ENCODE measurements around the gene RBBP9. TPM values are rescaled to one million over a fixed set of nuclear protein-coding genes. Genes with fewer than 3 reads are reported as not detected.

RBBP9 gene
- total RNA-seq (2014; rRNA removed; shearing (Covaris generic)) = 29.9 and 32.1 TPM in 2 replicates
- polyA plus RNA-seq (2016; fragmentation: Nextera tagmentation; extraction: Ambion mirVana) = 11.3 and 11.6 TPM in 2 replicates

DNA sequence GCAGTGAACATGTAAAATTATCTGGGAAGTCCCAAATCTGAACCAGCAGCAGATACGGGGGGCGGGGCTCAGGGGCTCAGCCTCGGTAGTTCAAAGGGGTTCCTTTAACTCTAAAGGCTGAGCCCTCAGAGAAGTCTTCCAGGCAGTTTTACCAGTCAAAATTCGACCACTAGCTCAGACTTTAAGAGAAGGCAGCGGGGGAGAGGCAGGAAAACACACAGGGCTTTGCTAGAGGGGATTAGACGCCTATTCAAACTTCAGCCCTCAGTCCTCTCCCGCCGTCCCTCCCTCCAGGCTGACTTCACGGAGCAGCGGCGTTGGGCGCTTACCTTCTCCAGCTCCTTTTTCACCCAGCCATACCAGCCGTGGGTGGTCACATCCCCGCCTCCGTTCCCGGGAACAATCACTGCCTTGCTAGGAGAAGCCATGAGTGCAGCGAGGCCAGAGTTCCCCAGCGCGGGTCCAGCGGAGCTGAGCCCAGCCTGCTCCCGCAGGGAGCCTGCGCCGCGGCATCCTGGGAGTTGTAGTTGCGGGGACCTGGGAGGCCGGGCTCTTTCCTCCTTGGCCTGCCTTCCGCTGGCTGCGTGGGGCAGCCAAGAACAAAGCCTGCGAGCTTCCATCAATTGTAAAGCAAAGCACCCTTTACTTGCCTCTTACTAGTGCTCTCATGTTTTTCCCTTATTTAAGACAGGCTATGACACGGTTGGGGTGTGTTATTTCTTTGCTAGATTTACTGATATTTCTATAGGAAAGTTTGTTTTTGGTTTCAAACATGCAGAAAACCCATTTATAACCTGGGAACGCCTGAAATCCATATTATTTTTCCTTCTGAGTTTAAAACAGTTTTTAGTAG lies at the start of gene RBBP9:
Gene RBBP9 (minus strand): TSS at position 486 of the 853 bp plus-strand sequence. CDS start 58 bp downstream, at position 428.
- 0 out of 2 replicates have a peak, but pooled peaks cover 10% of the 10 kb centered on the region for H3K4me1 ChIP-seq (ENCODE audit: insufficient read depth)
- H3K9me3 ChIP-seq (ENCODE audit: low read depth) = no peaks in the 10 kb centered on the region
- H3K27ac ChIP-seq = peak within 1 kb of the TSS; percentile 14
- no peaks in the 10 kb centered on the region for H4K20me1 ChIP-seq (ENCODE audit: insufficient read depth)
- H3K9me2 ChIP-seq (ENCODE audit: insufficient read depth) = no peaks in the 10 kb centered on the region
- peak; percentile 94 for DNase-seq
- no peaks in the 10 kb centered on the region for H3K36me3 ChIP-seq (ENCODE audit: low read depth)
- peaks cover 13% of the 10 kb centered on the region for H3K79me2 ChIP-seq (ENCODE audit: insufficient read depth)
- in situ Hi-C loops (cut with MboI) = no loop called here
- H3K4me3 ChIP-seq = peak within 1 kb of the TSS; percentile 99
- no peaks in the 10 kb centered on the region for H3F3A ChIP-seq (ENCODE audit: insufficient read depth)
- peak within 1 kb of the TSS; percentile 96 for H3K4me2 ChIP-seq (ENCODE audit: unreplicated experiment)
- H3K27me3 ChIP-seq (replicated peaks; ENCODE audit: insufficient read depth) = no peaks in the 10 kb centered on the region
- 3 to 4% methylated on average over 31 of the region's 31 CpGs for WGBS, 2 experiments (ENCODE audit: low coverage in 1 of 2, low lambda C conversion rate in 2 of 2, missing lambda C conversion rate in 2 of 2)
- peak within 1 kb of the TSS; percentile 81 for H3K9ac ChIP-seq
- TF ChIP-seq EZH2phosphoT487 (IDR thresholded peaks at IDR 0.05; ENCODE audit: insufficient read depth, low read depth) (no peak), EZH2 (IDR thresholded peaks at IDR 0.05; ENCODE audit: insufficient read depth, poor library complexity, severe bottlenecking) (no peak)
- H2AFZ ChIP-seq = peak within 1 kb of the TSS; percentile 99

DNA sequence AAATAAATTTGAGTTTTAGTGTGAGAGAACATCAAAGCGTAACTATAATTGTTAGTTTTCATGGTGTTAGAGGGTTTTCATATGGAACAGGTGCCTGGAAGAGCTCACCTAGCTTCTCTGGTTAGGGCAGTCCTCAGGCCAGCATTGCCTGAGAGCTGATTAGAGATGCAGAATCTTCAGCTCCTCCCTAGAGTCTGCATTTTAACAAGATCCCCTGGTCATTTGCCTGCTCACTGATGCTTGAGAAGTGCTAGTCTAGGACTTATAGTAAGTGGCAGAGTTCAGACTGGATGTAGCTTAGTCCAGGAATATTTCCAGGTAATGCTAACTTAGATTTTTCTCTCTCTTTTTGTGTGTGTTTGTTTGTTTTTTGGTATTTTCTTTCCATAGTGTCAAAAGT lies 48.5 kb upstream of the RBBP9 start:
- Histone ChIP-seq H3K27ac (no peak overlapping the region), H3K9ac (no peak overlapping the region), H3K4me1 (ENCODE audit: insufficient read depth) (peaks cover 20% of the 10 kb centered on the region), H4K20me1 (ENCODE audit: insufficient read depth) (no peaks in the 10 kb centered on the region), H3K27me3 (replicated peaks; ENCODE audit: insufficient read depth) (no peaks in the 10 kb centered on the region), H3K9me3 (ENCODE audit: low read depth) (no peaks in the 10 kb centered on the region), H3K4me2 (ENCODE audit: unreplicated experiment) (no peak overlapping the region), H3F3A (ENCODE audit: insufficient read depth) (peaks cover 27% of the 10 kb centered on the region), H3K79me2 (ENCODE audit: insufficient read depth) (no peaks in the 10 kb centered on the region), H3K9me2 (ENCODE audit: insufficient read depth) (no peaks in the 10 kb centered on the region), H3K36me3 (ENCODE audit: low read depth) (peaks cover 24% of the 10 kb centered on the region), H2AFZ (no peak overlapping the region), H3K4me3 (no peak overlapping the region)
- TF ChIP-seq EZH2 (IDR thresholded peaks at IDR 0.05; ENCODE audit: insufficient read depth, poor library complexity, severe bottlenecking) = no peak
- TF ChIP-seq EZH2phosphoT487 (IDR thresholded peaks at IDR 0.05; ENCODE audit: insufficient read depth, low read depth) = no peak
- in situ Hi-C loops (cut with MboI) = no loop called here
- DNase-seq = no peak
- 98 to 100% methylated on average over 1 of the region's 1 CpG for WGBS, 2 experiments (ENCODE audit: low coverage in 1 of 2, low lambda C conversion rate in 2 of 2, missing lambda C conversion rate in 2 of 2)

DNA sequence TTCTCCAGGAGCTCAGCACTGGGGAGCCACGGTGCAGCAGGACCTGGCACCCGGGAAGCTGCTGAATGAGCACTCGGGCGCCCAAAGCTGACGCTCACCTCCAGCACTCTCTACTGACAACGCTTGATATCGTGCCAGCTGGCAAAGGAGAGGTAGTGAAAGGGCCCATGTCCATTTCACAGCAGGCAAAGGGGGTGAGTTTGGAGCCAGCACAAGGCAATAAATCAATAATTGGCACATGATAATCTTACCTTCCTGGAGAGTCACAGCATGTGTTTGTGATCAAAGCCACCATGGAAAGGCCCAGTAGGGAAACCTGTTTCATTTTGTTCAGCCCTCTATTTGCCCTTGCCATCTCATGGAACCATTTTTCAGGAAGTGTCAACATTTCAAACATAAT lies 46.9 kb upstream of the RBBP9 start:
- no peaks in the 10 kb centered on the region for H3K27me3 ChIP-seq (replicated peaks; ENCODE audit: insufficient read depth)
- no peak overlapping the region for H3K4me3 ChIP-seq
- no peak overlapping the region for H3K27ac ChIP-seq
- H3K9ac ChIP-seq = no peak overlapping the region
- no peaks in the 10 kb centered on the region for H3K79me2 ChIP-seq (ENCODE audit: insufficient read depth)
- no peak overlapping the region for H3K4me2 ChIP-seq (ENCODE audit: unreplicated experiment)
- H3K9me2 ChIP-seq (ENCODE audit: insufficient read depth) = no peaks in the 10 kb centered on the region
- WGBS, 2 experiments (ENCODE audit: low coverage in 1 of 2, low lambda C conversion rate in 2 of 2, missing lambda C conversion rate in 2 of 2) = 95 to 98% methylated on average over 7 of the region's 7 CpGs
- no peaks in the 10 kb centered on the region for H4K20me1 ChIP-seq (ENCODE audit: insufficient read depth)
- in situ Hi-C loops (cut with MboI) = no loop called here
- peaks cover 34% of the 10 kb centered on the region for H3F3A ChIP-seq (ENCODE audit: insufficient read depth)
- H3K9me3 ChIP-seq (ENCODE audit: low read depth) = no peaks in the 10 kb centered on the region
- TF ChIP-seq EZH2 (IDR thresholded peaks at IDR 0.05; ENCODE audit: insufficient read depth, poor library complexity, severe bottlenecking) (no peak), EZH2phosphoT487 (IDR thresholded peaks at IDR 0.05; ENCODE audit: insufficient read depth, low read depth) (no peak)
- H2AFZ ChIP-seq = no peak overlapping the region
- H3K4me1 ChIP-seq (ENCODE audit: insufficient read depth) = peaks cover 20% of the 10 kb centered on the region
- H3K36me3 ChIP-seq (ENCODE audit: low read depth) = peaks cover 10% of the 10 kb centered on the region
- DNase-seq = no peak

DNA sequence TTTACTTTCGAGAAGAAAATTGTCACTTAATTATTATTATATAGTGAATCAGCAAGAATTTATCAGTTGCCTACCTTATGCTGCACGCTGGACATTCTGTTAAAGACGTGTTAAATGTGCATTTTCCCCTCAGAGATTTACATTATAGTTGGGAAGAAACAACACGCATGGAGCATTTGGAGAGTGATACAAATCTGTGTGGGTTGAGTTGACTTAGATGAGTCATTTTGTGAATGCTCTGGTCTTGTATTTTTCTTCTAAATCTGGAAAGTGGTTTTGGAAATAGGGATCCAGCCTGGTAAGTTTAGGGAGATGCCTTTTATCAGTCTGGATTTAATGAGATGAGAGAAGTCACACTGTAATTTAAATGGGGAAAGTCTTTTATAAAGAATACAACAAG lies 46.2 kb upstream of the RBBP9 start:
- no peaks in the 10 kb centered on the region for H3K9me2 ChIP-seq (ENCODE audit: insufficient read depth)
- H3K9ac ChIP-seq = no peak overlapping the region
- H3K4me1 ChIP-seq (ENCODE audit: insufficient read depth) = peaks cover 20% of the 10 kb centered on the region
- 47 to 60% methylated on average over 4 of the region's 4 CpGs for WGBS, 2 experiments (ENCODE audit: low coverage in 1 of 2, low lambda C conversion rate in 2 of 2, missing lambda C conversion rate in 2 of 2)
- no peak overlapping the region for H3K4me3 ChIP-seq
- H3K4me2 ChIP-seq (ENCODE audit: unreplicated experiment) = no peak overlapping the region
- H3K9me3 ChIP-seq (ENCODE audit: low read depth) = no peaks in the 10 kb centered on the region
- peaks cover 34% of the 10 kb centered on the region for H3F3A ChIP-seq (ENCODE audit: insufficient read depth)
- DNase-seq = peak; percentile 52
- in situ Hi-C loops (cut with MboI) = no loop called here
- no peaks in the 10 kb centered on the region for H4K20me1 ChIP-seq (ENCODE audit: insufficient read depth)
- no peak for TF ChIP-seq EZH2phosphoT487 (IDR thresholded peaks at IDR 0.05; ENCODE audit: insufficient read depth, low read depth)
- no peak for TF ChIP-seq EZH2 (IDR thresholded peaks at IDR 0.05; ENCODE audit: insufficient read depth, poor library complexity, severe bottlenecking)
- H3K36me3 ChIP-seq (ENCODE audit: low read depth) = peaks cover 5% of the 10 kb centered on the region
- H3K27me3 ChIP-seq (replicated peaks; ENCODE audit: insufficient read depth) = no peaks in the 10 kb centered on the region
- H3K27ac ChIP-seq = no peak overlapping the region
- H3K79me2 ChIP-seq (ENCODE audit: insufficient read depth) = no peaks in the 10 kb centered on the region
- no peak overlapping the region for H2AFZ ChIP-seq
